ENCODE measurements around the gene CDC25B. TPM values are rescaled to one million over a fixed set of nuclear protein-coding genes. Genes with fewer than 3 reads are reported as not detected.
"Not testable (repeated sequence)": the region's sequence is repeated elsewhere in the genome, so short reads cannot be mapped to it uniquely, and the experiment has no call there.

The CDC25B gene
- total RNA-seq, 1 donor from 2014 or later = 51.9 TPM

- DNase-seq (ENCODE audit: extremely low read depth, low read depth, low spot score) = no peak
These were observed 11.8 kb upstream of the CDC25B start for GRCh38 chr20:3784216-3784853.

GRCh38 chr20:3784863-3785239 is 11.3 kb upstream of the CDC25B start:
- no peak for DNase-seq (ENCODE audit: extremely low read depth, low read depth, low spot score)

GRCh38 chr20:3785240-3786125 is 10.6 kb upstream of the CDC25B start:
- no peak for DNase-seq (ENCODE audit: extremely low read depth, low read depth, low spot score)

- no peak for DNase-seq (ENCODE audit: extremely low read depth, low read depth, low spot score)
These were observed 10.0 kb upstream of the CDC25B start for GRCh38 chr20:3786126-3786484.

GRCh38 chr20:3786665-3787323 is 9.3 kb upstream of the CDC25B start, which contains the start of gene CENPB:
TSS of gene CENPB (minus strand) at chr20:3786740. CDS start at chr20:3786483, 257 bp downstream.
- DNase-seq (ENCODE audit: extremely low read depth, low read depth, low spot score) = no peak

- no peak for DNase-seq (ENCODE audit: extremely low read depth, low read depth, low spot score)
These were observed 8.6 kb upstream of the CDC25B start for GRCh38 chr20:3787324-3788014.

- DNase-seq (ENCODE audit: extremely low read depth, low read depth, low spot score) = no peak
These were observed 7.4 kb upstream of the CDC25B start for GRCh38 chr20:3788685-3789155.

GRCh38 chr20:3789201-3789600 is 6.9 kb upstream of the CDC25B start:
- DNase-seq (ENCODE audit: extremely low read depth, low read depth, low spot score) = not testable (repeated sequence)

GRCh38 chr20:3794168-3794567 is 1.9 kb upstream of the CDC25B start:
- DNase-seq (ENCODE audit: extremely low read depth, low read depth, low spot score) = not testable (repeated sequence)

- DNase-seq (ENCODE audit: extremely low read depth, low read depth, low spot score) = no peak
These were observed 1.2 kb upstream of the CDC25B start for GRCh38 chr20:3794701-3795420.

GRCh38 chr20:3796477-3797225 is 541 bp downstream of the CDC25B start:
- no peak for DNase-seq (ENCODE audit: extremely low read depth, low read depth, low spot score)

- DNase-seq (ENCODE audit: extremely low read depth, low read depth, low spot score) = no peak
These were observed 1.1 kb downstream of the CDC25B start for GRCh38 chr20:3797226-3797545.

GRCh38 chr20:3797592-3798372 is 1.7 kb downstream of the CDC25B start:
- no peak for DNase-seq (ENCODE audit: extremely low read depth, low read depth, low spot score)

GRCh38 chr20:3798373-3798768 is 2.3 kb downstream of the CDC25B start:
- no peak for DNase-seq (ENCODE audit: extremely low read depth, low read depth, low spot score)

- DNase-seq (ENCODE audit: extremely low read depth, low read depth, low spot score) = no peak
These were observed 2.8 kb downstream of the CDC25B start for GRCh38 chr20:3798908-3799248.

- DNase-seq (ENCODE audit: extremely low read depth, low read depth, low spot score) = no peak
These were observed 4.3 kb downstream of the CDC25B start for GRCh38 chr20:3800256-3800877.

- DNase-seq (ENCODE audit: extremely low read depth, low read depth, low spot score) = no peak
These were observed 4.8 kb downstream of the CDC25B start for GRCh38 chr20:3800878-3801260.

GRCh38 chr20:3801299-3801698 is 5.2 kb downstream of the CDC25B start:
- DNase-seq (ENCODE audit: extremely low read depth, low read depth, low spot score) = no peak

- DNase-seq (ENCODE audit: extremely low read depth, low read depth, low spot score) = no peak
These were observed 5.7 kb downstream of the CDC25B start for GRCh38 chr20:3801846-3802245.

All from glomerular endothelial cell (primary cell).